Hematopoietic multipotent progenitor cell treated with erythropoietin and hydrocortisone succinate and interleukin-3 and kit ligand, for 8 days (in vitro differentiated cells): ENCODE data around the gene ZEB1.

Source experiments
- DNase-seq: peaks from one replicate; pipeline ENCODE4 v3.0.0-alpha.2; 2015

Gene ZEB1

DNA sequence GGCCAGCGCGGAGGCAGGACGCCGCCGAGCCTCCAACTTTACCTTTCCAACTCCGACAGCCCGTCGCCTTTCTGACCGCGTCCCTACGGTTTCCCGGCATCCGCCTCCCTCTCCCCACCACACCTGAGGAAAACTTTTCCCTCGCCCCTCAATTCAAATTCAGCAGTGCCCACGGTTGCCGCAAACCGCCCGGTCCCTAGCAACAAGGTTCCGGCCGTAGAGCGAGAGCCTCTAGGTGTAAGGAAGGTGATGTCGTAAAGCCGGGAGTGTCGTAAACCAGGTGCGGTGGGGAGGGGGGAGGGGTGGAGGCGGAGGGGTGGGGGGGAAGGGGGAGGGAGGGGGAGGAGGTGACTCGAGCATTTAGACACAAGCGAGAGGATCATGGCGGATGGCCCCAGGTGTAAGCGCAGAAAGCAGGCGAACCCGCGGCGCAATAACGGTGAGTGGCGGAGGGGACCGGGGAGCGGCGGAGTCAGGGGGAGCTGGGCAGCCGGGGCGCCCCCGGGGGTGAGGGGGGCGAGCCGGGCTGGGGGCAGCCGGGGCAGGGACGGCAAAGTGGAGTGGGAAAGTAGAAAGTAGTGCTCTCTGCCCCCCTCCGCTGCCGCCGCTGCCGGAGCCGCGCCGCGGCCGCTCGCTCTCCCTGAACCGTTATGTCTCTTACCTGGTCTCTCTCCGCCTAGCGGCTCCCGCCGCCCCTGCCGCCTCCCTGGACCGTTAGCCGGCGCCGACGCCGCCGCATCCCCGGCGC is at the start of gene ZEB1:
Gene ZEB1 (plus strand): TSS at position 363 of the 748 bp plus-strand sequence. CDS start 19 bp downstream, at position 382.
- peak; percentile 90 for DNase-seq

DNA sequence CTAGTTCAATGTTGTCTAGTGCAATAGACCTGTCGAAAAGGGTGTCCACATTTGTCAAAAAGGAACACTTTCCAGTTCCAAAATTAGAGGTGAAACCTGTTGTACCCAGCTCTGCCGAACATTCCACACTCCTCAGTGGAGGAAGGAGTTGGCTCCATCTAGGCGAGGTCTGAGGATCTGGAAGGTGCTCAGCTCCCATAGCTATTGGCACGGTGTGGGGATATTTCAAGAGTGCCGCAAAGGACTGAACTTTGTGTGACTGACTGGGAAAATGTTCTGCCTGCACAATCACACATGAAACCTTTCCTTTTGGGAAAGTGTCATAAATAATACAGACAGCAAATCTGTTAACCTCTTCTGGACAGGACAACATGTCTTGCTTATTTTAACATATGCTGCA is 48.1 kb upstream of the ZEB1 start:
- no peak for DNase-seq

DNA sequence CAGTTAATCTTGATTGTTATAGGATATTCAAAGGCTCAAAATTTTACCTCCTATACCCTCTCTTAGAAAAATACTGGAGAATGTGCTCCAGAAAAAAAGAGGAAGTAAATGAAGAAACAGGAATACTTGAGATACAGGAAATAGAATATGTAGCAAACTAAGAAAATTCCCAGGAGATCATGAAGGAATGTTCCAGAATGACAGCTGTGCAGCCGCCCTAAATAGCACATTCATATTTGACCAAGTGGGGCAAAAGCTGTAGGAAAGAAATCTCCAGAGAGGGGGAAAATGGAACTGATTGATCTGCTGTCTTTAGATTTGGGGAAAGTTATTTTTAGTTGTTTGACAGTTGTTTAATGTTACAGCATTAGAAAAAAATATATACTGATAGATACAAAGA is 46.2 kb upstream of the ZEB1 start:
- no peak for DNase-seq

DNA sequence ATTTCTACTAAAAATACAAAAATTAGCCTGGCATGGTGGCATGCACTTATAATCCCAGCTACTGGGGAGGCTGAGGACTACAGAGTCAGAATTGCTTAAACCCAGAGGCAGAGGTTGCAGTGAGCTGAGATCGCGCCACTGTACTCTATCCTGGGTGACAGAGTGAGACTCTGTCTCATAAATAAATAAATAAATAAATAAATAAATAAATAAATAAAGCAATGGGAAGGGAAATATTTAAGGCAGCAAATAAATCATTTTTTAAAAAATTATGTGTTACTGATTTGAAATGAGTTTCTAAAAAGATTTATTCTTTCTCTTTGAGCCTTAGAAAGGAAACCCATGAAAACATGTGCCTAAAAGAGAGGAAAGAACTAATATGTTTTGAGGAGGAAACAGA is 45.2 kb upstream of the ZEB1 start:
- DNase-seq: no peak

DNA sequence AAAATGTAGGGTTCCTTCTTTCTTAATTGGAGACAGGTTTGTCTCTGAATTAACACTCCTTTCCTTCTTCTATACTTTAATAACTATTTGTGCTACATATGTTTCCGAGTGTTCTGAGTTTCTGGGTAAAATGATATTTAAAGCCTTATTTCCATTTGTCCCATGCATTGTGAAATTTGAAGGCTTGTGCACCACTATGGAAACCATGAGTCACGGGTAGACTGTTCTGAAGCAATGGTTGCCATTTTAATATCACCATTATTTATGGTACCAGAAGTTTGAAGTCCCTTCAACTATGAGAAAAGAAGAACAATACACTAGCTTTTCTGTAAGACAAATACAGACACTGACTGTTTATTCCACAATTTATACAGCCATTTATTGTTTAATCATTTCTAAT is 44.7 kb upstream of the ZEB1 start:
- no peak for DNase-seq

DNA sequence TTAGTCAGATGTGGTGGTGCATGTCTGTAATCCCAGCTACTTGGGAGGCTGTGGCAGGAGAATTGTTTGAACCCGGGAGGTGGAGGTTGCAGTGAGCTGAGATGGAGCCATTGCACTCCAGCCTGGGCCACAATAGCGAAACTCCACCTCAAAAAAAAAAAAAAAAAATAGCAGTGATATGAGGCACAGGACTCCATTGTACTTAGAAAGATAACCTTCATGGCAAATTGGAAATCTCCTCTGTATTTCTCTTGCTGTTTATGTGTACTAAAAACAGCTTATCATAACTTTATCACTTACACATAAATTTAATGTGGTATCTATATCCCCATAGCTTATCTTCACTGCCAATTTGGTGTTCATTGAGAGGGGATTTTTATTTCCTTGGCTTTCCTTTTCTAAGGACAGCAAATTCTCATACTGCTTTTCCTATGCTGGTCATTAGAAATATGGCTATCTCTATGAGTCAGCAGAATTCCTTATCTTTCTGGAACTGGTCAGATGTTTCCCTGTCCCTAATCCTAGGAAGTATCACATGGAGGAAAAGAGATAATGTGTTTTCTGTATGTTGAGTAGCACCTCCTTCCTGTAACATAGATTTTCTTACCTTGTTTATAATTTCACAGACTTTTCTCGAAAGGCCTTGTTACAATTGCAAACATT is 40.6 kb upstream of the ZEB1 start:
- DNase-seq: peak; percentile 5

DNA sequence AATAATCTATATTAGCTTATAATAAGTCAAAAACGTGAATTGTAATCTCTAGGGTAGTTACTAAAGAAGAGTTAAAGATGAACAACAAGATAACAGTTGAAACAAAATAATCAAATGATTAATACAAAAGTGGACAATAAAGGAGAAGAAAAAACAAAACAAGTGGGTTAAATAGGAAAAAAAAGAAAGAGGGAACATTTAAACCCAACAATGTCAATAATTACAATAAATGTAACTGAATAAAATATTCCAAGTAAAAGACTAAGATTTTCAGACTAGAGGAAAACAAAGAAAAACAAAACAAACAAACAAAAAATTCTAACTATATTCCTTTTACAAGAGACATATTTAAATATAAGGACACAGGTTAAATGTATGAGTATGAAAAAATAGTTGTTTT is 38.0 kb upstream of the ZEB1 start:
- no peak for DNase-seq

DNA sequence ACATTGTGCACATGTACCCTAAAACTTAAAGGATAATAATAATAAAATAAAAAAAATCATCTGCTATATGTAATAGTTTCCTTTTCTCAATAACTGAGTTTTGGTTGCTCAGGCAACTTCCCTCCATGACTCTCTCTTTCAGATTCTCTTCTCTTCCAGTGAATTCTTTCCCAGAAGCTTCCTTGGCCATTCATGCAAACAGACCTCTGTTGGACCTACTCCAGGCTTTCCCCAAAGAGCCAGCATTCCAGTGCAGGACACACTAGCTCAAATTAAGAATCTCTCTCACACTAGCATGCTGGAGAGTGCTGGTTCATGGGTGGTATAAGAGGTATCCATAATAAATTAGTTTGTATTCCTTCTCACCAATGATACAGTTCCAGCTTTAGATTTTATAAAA is 31.0 kb upstream of the ZEB1 start:
- no peak for DNase-seq

DNA sequence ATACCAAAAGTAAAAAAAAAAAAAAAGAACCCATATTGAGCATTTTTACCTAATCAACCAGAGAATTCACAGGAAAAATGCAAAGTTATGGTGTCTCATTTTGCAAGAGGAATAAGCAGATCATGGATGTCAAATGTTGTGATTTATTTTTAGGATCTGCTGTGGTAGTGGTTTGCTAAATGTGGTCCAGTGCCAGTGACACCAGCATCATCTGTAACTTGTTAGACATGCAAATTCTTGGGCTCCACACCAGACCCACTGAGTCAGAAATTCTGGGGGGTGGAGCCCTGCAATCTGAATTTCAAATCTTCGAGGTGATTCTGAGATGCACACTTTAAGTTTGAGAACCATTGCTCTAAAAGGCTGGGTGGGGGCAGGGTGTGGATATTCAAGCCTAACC is 30.1 kb upstream of the ZEB1 start:
- DNase-seq: no peak

DNA sequence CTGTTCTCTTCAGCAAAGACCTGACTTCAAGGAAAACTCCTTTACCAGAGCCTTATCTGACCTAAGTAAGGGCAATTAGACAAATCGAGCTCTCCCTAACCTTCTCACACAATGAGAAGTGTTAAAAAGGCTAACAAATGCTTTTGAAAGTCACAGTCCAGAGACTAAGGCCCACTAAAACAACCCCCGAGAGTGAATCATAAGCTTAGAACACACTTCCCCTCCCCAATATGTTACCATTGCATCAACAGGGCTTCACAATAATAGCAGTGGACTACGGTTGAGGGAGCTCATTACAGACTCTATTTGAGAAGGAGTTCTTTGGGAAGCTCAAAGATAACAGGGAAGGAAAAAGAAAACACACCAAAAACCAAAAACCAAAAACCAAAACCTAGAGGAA is 28.6 kb upstream of the ZEB1 start:
- no peak for DNase-seq

DNA sequence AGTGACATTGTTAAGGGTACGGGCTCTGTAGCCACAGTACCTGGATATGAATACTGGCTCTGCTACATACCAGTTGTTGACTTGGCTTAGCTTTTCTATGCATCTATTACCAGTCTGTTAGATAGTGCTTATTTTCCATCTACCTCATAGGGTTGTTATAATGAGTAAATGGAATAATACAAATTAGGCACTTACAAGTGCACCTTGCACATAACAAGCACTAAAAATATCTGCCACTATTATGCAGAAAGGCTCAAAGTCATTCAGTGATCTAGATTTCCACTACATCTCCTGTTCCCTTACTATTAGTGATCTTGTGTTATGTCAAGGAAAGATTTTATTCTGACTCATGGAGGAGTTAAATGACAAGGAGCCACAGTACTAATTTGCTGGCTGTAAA is 27.9 kb upstream of the ZEB1 start:
- DNase-seq: no peak

DNA sequence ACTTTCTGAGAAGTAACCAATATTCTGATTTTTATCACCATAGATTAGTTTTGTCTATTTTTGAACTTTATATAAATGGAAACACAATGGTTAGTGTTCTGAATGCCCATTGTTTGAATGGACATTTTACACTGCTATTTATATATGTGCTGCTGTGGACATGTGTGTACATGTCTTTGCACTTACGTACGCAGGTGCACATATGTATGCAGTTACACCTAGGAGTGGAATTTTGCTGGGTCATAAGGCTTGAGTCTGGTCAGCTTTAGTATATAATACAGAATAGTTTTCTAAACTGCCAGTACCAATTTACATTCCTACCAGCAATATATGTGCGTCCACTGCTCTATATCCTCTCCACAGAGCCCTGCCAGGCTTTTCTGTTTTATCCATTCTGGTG is 24.5 kb upstream of the ZEB1 start:
- DNase-seq: no peak

DNA sequence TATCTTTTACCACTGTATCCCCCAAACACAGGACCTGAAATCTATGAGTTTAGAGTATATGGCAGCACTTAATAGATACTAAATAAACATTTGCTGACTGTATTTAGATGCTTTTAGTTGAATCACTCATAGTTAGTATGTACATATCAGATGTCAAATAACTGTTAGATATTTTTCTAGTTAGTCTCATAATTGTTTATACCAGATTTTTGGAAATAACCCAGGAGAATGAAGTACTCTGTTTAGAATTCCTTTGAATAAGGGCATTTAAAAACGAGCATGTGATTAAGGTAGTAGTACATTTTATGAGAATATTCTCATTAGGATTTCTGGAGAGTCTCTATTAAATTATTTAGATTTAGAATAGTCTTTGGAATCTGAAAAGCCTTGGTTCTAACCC is 22.3 kb upstream of the ZEB1 start:
- DNase-seq: no peak

DNA sequence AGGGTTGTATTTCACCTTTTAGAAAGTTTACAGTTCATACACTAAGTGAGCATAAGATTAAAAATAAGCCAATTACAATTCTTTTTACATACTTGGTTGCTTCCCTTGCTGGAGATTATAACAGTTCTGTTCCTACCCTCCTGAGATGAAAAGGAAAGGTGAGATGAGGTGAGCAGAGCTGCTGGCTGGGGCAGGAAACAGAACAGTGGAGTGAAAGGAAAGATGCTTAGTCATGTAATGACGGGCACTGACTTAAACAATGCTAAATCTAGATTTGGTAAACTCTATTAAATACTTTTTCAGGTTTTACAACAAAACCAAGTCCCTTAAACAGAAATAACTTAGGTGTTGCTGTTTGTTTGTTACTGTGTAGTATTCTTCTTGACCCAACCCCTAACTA is 19.9 kb upstream of the ZEB1 start:
- no peak for DNase-seq

DNA sequence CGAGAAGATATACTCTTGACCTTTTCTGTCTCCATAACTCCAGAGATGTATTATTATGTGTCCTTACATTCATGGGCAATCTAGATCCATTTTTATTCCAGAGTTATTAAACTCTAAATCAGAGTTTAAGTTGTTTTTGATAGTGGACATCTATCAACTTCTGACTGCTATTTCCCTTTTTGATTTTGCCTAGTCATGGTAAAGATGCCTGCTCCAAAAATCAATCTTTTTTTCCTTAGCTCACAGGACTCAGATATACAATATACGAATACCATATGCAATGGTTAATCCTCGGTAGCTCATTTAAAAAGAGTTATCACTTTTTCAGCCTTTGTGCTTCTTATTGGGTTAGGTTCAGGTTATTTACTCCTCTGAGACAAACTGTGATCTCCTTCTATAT is 15.8 kb upstream of the ZEB1 start:
- no peak for DNase-seq

DNA sequence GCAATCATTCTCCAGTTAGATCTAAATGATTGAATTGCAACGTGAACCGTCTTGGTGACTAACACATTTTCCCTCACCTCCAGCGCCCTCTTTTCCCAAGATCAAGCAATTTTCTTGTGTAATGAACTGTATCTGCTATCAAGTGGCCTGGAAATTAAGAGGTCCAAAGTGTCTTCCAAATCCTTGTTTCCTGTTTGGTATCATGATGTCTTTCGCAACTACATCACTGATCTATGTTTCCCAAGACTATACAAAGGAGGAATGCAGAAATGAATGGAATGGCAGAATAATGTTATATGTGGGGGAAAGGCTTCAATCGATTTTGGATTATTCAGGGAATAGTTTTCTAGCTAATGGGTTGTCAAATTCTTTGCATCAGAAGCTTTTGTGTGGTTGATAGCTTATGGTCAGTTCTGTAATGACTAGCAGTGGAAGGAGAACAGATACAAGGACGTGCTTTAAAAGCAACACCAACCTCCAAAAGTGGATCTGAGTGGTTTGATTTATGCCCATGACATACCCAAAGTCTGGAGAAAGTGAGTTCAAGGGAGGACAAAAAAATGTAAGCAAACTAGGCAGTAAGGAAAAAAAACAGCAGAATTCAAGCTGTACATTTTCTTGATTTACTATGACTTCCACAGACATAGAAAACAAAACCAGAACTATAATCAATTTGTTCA is 14.6 kb upstream of the ZEB1 start:
- no peak for DNase-seq

DNA sequence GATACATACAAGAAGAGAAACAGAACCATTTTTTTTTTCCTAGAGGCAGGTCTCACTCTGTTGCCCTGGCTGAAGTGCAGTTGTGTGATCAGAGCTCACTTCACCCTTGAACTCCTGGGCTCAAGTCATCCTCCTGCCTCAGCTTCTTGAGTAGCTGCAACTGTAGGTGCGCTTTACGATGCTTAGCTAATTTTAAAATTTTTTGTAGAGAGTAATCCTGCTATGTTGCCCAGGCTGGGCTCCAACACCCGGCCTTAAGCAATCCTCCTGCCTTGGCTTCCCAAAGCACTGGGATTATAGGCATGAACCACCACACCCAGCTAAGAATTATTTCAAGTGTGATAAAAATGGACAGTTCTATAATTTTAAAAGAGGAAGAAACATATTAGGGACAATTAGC is 5.6 kb upstream of the ZEB1 start:
- no peak for DNase-seq

DNA sequence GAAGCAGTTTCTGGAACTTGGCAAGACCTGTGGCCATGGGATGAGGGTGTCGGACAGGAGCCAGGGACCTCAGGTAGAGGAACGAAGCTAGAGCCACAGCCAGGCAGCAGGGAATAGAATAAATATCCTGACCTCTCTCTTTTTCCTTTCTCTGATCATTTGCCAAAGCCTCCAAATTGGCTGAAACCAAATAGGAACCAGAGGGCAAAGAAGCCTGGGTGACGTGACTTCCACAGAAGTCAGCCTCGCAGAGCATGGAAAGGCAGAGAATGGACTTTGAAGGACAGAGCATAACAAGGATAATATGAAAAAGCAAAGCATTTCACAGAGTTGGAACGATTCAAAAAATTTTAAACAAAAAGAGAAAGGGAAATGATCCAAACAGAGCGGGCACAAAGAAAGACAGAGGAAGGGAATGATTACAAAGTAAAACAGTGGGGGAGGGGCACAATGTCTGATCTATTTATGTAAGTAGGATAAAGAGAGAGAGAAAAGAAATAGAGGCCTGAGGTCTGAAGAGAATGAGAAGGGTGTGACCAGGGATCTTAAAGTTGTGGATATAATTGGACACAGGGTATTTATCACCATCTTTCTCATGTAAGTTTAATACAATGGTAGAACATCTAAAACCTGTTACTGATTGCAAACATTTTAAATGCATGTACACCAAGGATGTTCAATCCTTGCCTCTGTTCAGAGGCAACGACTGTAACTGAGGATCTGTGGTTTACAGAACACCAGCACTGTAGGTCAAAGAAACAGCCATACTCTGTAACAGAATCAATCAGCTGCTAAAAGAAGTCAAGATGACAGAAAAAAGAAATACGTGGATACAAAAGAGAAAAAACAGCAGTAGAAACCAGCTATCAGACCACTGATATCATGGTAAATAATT is 4.5 kb upstream of the ZEB1 start:
- no peak for DNase-seq

DNA sequence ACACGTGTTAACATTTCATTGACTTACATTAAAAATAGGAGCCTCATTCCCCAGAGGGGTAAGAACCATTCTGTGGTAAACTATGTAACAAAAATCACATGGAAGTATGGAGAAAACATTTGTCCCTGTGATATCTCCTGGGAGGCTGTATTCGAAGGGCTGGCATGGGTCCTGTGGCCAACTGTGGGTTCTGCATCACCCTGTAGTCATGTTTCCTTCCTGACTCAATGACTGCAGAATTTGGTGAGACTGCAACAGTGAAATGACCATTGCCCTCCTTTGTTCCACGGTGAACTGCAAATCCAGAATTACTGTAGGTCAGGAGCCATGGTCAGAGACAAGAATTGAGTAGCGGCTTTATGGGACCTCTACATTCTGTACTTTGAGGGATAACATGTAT is 3.6 kb upstream of the ZEB1 start:
- DNase-seq: no peak

DNA sequence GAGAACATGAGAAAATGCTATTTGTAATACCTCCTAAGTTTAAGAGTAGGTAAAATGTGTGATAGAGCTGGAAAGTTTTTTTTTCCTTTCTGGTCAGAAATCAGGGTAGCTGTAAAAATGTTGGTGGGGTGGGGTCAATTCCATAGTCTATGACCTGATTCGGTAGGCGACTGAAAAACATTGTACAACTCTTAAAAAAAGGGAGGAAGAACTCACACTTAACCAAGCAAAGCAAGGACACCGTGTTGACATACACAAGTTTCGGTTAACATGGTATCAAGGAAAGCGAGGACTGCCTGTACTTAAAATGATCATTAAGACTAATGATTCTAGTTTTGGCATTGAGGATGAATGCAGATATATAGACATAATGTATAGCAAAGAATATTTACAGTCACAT is 1.8 kb upstream of the ZEB1 start:
- DNase-seq: no peak

DNA sequence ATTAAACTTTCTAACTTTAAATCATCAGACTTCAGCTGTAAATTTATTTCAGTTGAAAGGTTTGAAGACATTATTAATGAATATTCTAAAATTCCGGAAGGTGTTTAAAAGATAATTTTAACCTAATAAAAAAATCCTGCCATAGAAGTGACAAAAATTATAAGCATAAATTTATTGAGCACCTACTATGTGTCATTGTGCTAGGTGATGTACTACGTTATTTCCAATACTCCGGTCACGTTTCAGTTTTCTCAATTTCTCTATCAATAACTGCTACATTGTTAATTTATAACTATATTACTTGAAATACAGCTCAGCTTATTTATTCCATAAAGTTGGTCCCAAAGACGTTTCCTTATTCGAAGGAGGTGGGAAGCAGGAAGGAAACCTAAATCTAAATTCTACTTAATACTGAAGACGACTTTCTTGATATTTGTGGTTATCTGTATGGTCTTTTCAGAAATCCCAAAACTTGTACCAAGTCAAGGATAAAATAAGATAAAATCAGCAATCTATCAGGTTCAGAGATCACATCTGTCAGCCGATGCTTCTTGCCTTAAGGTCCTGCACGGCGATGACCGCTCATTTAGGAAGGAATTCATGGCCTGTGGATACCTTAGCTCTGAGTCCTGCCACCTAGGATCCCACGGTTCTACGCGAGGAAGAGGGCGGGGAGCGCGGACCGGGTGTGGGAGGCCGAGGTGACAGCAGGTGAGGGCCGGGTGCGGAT is 1.2 kb upstream of the ZEB1 start:
- DNase-seq: no peak

DNA sequence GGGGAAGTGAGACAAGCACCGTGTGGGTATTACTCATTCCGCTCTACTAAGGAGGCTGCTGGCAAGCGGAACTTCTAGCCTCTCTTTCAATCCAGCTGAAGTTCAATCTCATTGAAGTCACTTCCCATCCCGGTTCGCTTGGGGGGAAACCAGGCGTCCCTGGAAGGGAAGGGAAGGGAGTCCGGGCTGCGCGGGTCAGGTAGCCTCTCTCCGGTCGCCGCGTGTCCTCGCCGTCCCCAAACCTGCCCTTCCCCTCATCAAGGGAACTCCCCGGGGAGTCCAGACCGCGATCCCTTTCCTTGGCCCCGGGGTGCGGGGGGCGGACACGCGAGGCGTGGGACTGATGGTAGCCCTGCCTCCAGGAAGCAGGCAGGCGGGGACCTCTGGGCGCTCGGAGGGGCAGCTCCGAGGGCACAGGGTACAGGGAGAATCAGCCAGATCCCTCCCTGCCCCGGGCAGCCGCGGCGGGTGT is 598 bp upstream of the ZEB1 start:
- DNase-seq: peak; percentile 40
